HL-60 (cell line): ENCODE measurements around the gene ROBO4.

Experiments used
- DNase-seq, 2 experiments: peaks; one replicate each; pipeline ENCODE4 v3.0.0-alpha.2; 2010 to 2020; ENCODE audit warnings: low read depth in 1 of 2, low spot score in 1 of 2
- H3K27ac ChIP-seq: fragments of 250-450 bp; sonication (Bioruptor Pico); replicated peaks from 2 replicates; pipeline ENCODE4 v1.5.1; 2020; ENCODE audit warnings: mild to moderate bottlenecking, moderate library complexity
- H3K27me3 ChIP-seq: fragments of 250-450 bp; sonication (Bioruptor Pico); 2 replicates; pipeline ENCODE4 v1.5.1; 2021; ENCODE audit warnings: mild to moderate bottlenecking, moderate library complexity; ENCODE audit not compliant: insufficient read depth, poor library complexity, severe bottlenecking
- H3K4me3 ChIP-seq: replicated peaks from 2 replicates; pipeline ENCODE4 v1.5.1; 2011; ENCODE audit warnings: mild to moderate bottlenecking, control low read depth, low read length; ENCODE audit not compliant: insufficient read depth
- CTCF ChIP-seq: IDR thresholded peaks from one replicate; pipeline ENCODE4 v1.5.1; 2011; ENCODE audit warnings: low read length, control low read depth, inconsistent platforms; ENCODE audit not compliant: insufficient read depth
- GABPA ChIP-seq: IDR thresholded peaks from 2 replicates; pipeline ENCODE4 v1.6.1; 2012; ENCODE audit warnings: low read depth
- POLR2AphosphoS5 ChIP-seq: IDR thresholded peaks from 2 replicates; pipeline ENCODE4 v1.6.1; 2012; ENCODE audit warnings: low read depth
- REST ChIP-seq: IDR thresholded peaks from 2 replicates; pipeline ENCODE4 v1.6.1; 2012; ENCODE audit warnings: low read depth; ENCODE audit not compliant: insufficient replicate concordance
- SPI1 ChIP-seq: IDR thresholded peaks from 2 replicates; pipeline ENCODE4 v1.6.1; 2012; ENCODE audit warnings: low read depth, mild to moderate bottlenecking, borderline replicate concordance

The ROBO4 gene

DNA sequence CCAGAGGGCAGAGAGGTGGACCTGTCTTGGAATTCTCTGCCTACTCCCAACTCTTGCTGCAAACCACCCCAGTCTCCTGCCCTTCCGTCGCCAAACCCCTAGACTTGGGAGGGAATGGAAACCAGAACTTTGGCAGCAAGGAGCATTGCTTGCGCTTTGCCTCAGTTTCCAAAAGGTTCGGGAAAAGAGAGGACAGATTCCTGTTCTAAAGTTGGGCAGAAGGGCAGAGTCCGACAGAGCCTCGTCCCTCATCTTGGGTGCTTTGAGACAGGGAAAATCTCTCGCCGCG is 32.8 kb downstream of the ROBO4 start:
- DNase-seq, result no peak
- H3K27ac ChIP-seq, result no peak overlapping the region
- H3K27me3 ChIP-seq, result peaks cover 80% of the 10 kb centered on the region
- no peak overlapping the region for H3K4me3 ChIP-seq
- TF ChIP-seq CTCF (no peak), REST (no peak), GABPA (no peak), POLR2AphosphoS5 (no peak), SPI1 (no peak)

GRCh38 chr11:124864176-124864891 is 33.3 kb downstream of the ROBO4 start:
- Histone ChIP-seq H3K4me3 (no peak overlapping the region), H3K27ac (no peak overlapping the region), H3K27me3 (peaks cover 78% of the 10 kb centered on the region)
- TF ChIP-seq SPI1 (no peak), CTCF (no peak), REST (no peak), GABPA (no peak), POLR2AphosphoS5 (no peak)
- DNase-seq, result no peak

DNA sequence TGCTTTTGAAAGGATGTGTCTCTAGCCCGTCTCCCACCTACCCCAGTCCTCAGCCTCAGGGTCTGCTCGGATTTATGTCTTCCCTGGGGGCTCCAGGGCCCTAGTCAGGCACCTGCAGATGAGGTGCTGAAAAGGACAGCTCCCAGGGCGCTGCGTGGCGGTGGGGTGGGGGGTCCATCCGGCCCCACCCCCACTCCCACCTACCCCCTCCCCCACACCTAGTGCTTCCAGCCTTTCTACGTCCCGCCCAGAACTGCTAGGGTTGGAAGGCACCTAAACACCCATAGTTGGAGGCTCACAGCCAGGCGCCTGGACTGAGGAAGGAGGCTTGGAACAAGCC is 33.9 kb downstream of the ROBO4 start:
- TF ChIP-seq REST (peak; percentile 86), GABPA (no peak)
- DNase-seq, result no peak
- H3K4me3 ChIP-seq, result no peak overlapping the region
- H3K27ac ChIP-seq, result no peak overlapping the region
- H3K27me3 ChIP-seq, result peaks cover 74% of the 10 kb centered on the region
